ENCODE results near the gene ANAPC2.

Gene ANAPC2, protein sequence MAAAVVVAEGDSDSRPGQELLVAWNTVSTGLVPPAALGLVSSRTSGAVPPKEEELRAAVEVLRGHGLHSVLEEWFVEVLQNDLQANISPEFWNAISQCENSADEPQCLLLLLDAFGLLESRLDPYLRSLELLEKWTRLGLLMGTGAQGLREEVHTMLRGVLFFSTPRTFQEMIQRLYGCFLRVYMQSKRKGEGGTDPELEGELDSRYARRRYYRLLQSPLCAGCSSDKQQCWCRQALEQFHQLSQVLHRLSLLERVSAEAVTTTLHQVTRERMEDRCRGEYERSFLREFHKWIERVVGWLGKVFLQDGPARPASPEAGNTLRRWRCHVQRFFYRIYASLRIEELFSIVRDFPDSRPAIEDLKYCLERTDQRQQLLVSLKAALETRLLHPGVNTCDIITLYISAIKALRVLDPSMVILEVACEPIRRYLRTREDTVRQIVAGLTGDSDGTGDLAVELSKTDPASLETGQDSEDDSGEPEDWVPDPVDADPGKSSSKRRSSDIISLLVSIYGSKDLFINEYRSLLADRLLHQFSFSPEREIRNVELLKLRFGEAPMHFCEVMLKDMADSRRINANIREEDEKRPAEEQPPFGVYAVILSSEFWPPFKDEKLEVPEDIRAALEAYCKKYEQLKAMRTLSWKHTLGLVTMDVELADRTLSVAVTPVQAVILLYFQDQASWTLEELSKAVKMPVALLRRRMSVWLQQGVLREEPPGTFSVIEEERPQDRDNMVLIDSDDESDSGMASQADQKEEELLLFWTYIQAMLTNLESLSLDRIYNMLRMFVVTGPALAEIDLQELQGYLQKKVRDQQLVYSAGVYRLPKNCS

DNA sequence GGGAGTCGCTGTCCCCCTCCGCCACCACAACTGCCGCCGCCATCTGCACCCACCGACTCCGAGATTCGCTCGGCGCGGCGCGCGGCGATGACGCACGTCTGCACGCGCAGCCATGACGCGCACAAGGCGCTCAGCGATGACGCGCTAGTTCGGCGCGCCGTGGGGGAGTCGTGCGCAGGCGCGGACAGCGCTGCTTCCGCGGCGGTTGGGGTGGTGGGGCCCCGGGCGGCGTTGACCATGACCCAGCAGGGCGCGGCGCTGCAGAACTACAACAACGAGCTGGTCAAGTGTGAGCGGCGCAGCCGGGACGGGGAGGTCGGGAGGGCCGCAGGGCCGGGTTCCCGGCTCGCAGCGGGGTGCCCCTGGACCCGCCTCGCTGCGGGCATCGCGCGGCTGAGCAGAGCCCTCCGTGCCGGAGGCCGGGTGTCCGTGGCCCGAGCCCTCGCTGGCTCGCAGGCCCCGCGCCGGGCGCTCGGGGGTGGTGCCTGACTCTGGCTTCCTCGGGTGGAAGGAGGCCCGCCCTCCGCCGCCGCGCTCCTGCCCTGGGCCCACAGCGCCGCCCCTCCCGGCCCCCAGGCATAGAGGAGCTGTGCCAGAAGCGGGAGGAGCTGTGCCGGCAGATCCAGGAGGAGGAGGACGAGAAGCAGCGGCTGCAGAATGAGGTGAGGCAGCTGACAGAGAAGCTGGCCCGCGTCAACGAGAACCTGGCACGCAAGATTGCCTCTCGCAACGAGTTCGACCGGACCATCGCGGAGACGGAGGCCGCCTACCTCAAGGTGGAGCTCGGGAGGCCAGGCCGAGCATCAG is at the start of gene ANAPC2, which contains the start of gene SSNA1:
Gene ANAPC2 (minus strand): TSS at position 71 of the 807 bp plus-strand sequence. CDS start 28 bp downstream, at position 43.
Gene SSNA1 (plus strand): TSS at position 187 of the 807 bp plus-strand sequence. CDS start 51 bp downstream, at position 238.
- peak; percentile 93 for DNase-seq

DNA sequence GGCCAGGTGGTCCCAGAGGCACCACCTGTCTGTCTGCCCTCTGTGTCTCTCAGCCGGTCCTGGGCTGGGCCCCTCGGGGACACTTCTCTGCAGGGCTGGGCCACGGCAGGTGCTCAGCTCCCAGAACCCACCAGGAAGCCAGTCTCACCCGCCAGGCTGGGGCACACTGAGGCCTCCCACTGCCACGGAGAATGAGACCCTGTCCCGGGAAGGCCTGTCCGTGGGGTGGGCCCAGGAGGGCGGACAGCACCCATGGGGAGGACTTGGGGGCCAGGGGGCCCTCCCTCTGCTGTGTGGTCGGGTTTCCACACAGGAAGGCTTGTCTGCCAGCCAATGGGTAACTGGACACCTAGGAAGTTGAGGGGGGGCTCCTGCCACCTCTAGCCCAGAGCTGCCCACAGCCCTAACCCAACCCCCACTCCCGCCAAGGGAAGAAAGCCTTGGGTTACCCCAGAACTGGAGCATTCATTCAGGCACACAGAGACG is 48.6 kb upstream of the ANAPC2 start:
- DNase-seq = no peak

DNA sequence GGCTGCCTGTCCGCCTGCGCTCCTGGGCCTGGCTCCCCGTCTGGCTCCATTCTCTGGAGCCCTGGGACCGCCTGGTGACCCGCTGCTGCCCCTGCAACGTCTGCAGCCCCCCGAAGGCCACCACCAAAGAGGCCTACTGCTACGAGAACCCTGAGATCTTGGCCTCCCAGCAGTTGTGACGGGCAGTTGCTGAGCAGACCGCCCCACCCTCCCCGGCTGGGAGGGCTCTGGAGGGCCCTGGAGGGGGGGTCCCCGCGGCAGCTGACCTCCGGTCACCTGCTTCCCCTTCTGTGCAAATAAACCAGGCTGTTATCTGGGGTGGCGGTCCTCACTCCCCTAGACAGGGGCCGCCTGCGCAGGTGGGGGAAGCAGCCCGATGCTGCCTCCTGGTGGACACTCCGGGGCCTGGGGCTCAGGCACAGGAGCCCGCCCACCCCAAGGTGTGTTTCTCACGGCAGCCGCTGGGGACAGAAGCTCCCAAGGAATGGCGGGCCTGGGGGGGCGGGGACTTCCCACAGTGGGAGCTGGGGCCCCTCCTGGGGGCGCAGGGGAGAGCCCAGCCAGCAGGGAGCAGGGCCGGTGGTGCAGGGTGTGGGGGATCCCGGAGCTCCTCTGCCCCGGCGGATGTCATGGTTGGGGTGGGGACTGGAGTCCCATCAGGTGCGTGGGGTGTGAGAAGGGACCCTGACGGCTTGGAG is 48.0 kb upstream of the ANAPC2 start:
- peak; percentile 92 for DNase-seq

DNA sequence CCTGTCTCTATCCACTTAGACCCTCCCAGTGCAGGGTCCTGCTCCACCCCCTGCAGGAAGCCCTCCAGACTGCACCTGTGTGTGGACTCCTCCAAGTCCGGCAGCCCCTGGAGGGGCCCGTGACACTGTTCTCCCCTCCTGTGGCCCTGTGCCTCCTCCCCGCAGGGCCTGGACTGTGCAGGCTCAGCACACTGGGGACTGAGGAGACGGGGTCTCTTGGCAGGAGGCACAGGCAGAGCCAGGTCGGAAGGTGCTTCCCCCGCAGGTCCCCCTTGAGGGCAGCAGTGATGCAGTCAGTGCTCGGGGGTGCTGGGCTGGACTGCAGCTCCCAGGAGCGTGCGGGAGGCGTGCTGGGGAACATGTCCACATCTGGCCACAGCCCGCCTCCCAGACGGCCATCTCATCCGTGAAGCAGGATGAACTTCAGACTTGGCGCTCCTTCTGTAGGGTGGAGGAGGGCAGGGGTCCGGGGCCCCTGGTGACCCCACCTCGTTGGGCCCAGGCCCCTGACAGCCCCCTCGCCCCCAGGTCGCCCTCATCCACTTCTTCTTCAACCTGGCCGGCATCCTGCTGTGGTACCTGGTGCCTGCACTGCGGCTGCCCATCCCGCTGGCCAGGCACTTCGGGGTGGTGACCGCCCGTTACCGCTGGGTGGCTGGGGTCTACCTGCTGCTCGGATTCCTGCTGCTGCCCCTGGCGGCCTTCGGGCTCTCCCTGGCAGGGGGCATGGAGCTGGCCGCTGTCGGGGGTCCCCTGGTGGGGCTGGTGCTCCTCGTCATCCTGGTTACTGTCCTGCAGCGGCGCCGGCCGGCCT is 47.3 kb upstream of the ANAPC2 start:
- no peak for DNase-seq

DNA sequence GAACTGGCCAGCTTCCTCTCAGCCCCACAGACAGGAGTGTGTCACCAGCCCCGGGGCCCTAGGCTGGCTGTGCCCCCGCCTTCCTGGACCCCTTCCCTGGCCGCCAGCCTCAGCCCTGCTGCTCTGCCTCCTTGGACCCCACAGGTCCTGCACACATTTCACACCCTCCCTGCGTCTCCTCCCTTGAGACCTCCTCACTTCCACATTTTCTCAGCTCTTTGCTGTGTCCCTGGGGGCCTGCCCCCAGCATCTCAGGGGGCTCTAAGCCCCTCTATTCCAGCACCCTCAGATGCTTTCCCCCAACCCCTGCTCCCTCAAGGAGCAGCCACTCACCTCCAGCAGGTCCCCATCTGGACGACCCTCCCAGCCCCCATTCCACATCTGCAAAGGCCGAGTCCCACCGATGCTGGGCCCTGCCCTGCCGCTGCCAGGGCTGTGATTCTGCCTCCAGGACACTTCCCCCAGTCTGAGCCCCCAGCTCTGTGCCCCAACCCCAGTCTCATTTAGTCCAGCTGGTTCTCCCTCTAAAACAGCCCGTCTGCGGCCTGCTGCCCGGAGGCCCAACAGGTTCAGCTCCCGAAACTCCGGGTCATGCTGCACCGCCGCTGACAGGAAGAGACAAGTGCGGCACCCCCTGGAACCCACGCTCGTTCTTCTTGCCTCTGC is 46.5 kb upstream of the ANAPC2 start:
- no peak for DNase-seq

DNA sequence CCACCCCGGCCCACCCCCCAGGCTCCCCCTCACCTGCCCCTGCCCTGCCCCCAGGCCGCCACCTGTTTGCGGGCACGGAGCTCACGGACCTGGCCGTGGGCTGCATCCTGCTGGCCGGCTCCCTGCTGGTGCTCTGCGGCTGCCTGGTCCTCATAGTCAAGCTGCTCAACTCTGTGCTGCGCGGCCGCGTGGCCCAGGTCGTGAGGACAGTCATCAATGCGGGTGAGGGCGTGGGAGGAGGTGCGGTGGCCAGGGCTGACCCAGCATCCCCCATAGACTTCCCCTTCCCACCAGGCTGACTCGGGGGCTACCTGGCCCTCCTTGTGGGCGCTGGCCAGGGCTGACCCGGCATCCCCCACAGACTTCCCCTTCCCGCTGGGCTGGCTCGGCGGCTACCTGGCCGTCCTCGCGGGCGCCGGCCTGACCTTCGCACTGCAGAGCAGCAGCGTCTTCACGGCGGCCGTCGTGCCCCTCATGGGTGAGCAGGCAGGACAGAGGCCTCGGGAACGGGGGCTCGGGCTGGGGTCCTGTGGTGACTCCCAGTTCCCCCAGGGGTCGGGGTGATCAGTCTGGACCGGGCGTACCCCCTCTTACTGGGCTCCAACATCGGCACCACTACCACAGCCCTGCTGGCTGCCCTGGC is 45.8 kb upstream of the ANAPC2 start:
- no peak for DNase-seq

DNA sequence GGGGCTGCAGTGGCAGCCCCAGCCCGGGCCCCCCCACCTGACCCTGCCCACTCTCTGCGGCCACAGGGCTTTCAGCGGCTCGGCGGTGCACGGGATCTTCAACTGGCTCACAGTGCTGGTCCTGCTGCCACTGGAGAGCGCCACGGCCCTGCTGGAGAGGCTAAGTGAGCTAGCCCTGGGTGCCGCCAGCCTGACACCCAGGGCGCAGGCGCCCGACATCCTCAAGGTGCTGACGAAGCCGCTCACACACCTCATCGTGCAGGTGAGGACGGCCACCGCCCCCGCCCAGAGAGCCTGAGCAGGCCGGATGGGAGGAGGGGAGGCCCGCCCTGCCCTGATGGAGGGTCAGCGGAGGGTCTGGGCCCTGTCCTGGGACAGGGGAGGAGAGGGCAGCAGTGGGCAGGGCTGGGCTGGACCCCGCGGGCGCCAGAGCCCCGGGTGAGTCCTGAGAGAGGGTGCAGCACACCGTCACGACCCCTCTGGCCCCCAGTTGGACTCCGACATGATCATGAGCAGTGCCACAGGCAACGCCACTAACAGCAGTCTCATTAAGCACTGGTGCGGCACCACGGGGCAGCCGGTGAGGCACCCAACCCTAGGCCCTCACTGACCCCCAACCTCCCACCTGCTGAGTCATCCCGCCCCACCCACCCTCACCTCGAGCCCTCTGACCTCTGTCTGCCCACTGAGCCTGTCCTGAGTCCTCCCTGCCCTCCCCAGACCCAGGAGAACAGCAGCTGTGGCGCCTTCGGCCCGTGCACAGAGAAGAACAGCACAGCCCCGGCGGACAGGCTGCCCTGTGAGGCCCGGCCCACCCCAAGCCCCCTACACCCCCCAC is 45.0 kb upstream of the ANAPC2 start:
- DNase-seq = no peak

DNA sequence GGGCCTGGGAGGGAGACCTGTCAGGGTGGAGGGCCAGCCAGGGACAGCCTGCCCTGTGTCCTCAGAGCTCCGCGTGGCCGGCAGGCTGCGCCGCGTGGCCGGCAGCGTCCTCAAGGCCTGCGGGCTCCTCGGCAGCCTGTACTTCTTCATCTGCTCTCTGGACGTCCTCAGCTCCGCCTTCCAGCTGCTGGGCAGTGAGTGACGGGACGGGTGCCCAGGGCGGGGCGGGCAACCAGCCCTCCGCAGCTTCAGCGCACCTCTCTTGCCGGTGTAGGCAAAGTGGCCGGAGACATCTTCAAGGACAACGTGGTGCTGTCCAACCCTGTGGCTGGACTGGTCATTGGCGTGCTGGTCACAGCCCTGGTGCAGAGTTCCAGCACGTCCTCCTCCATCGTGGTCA is 44.1 kb upstream of the ANAPC2 start:
- DNase-seq = no peak

DNA sequence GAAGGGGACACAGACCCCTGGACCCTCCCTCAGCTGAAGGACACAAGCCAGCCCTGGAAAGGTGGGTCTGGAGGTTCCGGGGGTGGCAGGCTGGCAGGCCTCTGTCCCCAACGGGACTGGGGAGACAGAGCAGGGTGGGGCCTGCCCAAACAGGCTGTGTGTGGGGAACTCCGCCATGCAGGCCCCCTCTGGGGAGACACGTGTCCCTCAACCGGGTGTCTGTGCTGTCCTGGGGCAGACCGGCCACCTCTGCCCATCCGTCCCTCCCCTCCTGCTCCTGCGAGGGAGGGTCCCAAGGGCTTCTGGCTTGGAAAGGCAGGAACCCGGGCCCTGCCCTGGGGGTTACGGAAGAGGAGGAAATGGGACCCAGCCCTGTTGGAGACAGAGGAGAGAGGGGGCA is 43.7 kb upstream of the ANAPC2 start:
- no peak for DNase-seq

DNA sequence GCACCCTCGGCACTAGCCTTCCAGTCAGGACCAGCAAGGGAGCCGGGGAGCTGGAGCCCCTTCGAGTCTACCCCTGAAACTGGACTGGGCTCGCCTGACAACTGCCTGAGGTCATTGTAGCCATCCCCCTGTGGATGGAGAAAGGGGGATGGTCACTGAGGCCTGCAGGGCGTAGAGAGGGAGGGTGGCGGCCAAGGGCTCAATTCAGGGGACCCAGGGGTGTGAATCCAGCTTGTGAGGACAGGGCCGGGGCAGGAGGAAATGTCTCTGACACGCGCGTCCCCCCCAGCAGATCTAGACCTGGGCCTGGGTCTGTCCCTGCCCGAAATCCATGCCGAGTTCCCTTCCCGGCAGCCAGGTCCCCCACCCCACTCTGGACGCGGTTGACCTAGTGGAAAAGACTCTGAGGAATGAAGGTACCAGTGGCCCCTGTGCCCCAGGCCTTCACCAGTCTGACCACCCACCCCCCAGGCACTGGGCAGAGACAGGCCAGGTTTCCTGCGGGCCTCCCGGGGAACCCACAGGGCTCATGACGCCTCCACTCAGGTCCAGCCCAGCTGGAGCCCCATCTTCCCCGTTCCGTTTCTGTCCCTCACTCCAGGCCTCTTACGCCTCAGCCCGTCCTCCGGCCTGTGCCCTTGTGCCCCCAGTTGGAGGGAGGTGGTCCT is 43.1 kb upstream of the ANAPC2 start:
- DNase-seq = no peak

DNA sequence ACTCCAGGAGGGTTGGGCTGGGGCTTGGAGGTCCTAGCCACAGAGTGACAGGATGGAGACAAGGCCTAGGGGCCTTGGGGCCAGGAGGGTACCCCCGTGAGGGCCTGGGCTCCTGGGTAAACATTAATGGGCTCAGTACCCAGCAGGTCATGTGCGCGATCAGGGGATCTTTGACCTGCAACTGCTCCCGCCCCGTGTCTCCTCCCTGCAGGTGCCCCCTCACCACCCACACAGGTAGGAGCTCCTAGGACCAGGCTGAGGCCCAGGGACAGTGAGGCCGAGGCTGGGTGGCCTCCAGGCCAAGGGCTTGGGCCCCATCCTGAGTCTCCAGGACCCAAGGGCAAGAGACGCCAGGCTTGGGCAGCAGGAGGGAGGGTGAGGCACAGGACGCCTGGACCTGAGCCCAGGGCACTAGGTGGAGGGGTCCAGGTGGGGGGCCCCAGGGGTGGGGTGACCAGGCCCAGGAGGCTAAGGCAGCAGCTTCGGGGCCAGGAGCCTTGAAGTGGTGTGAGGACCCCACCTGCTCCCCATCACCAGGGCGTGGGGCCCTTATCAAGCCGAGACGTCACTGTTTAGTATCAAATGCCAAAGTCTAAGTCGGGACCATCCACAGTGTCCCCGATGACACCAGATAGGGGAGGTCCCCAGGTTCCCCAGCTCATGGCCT is 42.5 kb upstream of the ANAPC2 start, which contains the start of gene SLC34A3:
Gene SLC34A3 (plus strand): TSS at position 197 of the 667 bp plus-strand sequence. CDS start 802 bp downstream, outside the sequence.
- no peak for DNase-seq

DNA sequence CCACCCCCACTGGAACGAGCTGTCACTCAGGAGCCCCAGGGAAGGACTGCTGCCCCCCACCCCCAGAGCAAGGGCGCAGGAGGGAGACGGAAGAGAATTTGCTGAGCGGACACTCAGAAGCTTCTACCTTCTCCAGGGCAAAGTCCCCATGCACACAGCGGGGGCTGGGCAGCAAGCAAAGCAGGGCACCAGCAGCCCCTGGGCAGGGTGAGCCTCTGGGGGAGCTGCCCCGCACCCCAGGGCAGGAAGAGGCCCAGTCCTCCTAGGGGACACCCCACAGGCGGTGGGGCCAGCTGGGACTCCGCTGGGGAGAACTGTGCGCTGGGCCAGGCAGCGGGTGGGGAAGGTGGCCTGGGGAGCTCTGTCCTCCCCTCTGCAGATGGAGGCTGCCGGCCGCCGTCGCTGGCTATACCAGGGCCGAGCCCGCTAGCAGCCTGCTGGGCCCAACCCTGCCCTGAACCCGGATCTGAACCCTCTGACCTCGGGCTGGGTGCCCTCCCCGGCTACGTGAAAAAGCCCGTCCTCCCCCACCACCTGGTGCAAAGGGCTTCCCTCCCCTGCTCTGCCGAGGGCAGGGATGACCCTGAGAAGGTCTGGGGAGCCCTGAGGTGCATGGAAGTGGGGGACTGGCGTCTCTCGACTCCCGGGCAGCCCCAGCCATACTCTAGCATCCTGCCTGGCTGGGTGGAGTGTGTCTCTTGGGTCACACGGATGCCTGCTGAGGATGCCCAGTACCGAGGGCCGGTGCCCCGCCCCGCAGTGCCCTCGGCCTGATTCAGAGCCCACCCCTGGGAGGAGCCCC is 41.7 kb upstream of the ANAPC2 start:
- DNase-seq = no peak

DNA sequence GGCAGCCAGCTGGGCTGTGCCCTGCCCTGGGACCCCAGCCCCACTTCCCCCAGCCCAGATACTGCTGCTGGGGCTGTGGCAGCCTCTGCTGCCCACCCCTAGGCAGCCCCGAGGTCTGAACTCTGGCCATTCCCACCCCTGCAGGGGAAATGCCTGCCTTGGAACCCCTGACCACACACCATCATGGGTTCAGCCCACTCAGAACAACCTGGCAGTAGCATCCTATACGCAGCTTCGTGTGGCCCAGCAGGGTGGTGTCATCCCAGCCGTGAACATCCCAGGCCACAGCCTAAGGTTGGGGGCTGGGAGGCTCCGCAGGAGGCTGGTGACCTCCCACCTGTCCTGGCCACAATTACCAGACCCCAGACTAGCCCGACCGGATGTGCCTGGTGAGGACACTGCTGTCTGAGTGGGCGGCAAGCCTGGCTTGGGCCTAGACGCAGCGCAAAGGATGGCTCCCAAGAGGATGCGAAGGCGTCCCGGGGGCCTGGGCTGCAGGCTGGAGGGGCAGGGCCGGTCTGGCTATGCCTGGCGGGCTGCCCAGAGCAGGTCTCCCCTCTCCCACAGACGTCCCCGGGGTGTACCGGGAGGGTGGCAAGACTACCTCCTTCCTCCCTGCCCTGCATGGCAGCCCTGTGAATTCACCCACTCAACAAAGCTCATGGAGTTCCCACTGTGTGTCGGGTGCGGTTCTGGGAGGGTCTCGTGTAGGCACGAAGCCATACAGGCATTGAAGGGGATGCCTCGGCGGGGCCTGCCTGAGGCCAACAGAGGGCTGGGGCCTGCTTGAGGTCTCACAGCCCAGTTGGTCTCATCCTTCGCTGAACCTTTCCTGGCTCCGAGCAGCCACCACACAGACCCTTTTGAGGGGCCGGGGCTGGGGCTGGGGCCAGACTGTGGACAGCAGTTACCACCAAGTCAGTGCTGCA is 40.9 kb upstream of the ANAPC2 start:
- no peak for DNase-seq

DNA sequence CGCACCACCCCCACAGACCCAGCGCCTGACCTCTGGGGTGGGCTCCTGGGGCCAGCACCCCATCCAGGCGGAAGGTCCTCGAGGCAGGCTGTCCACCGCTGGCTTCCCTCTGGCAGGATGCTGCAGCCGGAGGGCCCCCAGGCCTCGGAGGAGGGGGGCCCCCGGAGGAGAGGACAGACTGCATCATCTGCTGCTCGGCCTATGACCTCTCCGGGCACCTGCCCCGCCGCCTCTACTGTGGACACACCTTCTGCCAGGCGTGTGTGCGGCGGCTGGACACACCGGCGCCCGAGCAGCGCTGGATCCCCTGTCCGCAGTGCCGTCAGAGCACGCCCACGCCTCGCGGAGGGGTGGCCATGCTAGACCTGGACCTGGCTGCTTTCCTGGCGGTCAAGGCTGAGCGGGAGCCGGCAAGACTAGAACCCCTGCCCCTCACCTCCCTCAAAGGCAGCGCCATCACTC is 40.2 kb upstream of the ANAPC2 start:
- DNase-seq = no peak

DNA sequence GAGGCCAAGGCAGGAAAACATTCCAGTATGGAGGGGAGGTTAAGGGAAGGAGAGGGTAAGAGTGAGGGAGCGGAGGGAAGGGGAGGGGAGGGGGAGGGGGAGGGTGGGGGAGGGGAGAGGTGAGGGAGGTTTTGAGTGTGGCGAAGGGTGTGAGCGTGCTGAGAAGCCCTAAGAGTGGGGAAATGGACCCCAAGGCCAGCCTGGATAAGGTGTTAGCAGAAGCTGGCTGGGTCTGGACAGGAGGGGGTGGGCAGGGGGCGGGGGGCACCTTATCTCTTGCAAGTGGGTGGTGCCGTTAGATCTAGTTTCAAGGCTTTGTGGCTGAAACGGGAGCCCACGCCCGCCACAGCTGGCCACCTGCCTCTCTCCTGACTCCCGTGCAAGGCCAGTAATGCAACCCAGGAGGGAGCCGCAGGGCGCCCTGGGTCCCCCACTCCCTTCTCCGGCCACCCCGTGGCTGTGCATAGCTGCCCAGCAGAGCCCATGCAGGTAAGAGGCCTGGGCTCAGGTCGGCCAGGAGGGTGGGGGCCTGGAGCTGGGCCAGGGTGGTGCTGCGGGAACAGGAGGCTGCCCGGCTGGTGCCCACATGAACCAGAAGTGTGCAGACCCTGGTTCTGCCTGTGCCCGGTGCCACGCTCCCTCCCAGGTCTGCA is 39.6 kb upstream of the ANAPC2 start:
- DNase-seq = no peak

Data from activated naive CD4-positive, alpha-beta T cell treated with Interleukin-2 at 50 U/mL for 16 hours (primary cell).